Measurements from ENCODE around the gene NPLOC4. TPM values are rescaled to one million over a fixed set of nuclear protein-coding genes. Genes with fewer than 3 reads are reported as not detected.
"Not testable (repeated sequence)": the region's sequence is repeated elsewhere in the genome, so short reads cannot be mapped to it uniquely, and the experiment has no call there.

The NPLOC4 gene
- polyA plus RNA-seq (2012; ENCODE audit: missing spikeins), result 41.2 TPM

GRCh38 chr17:81636505-81637288, at the start of gene NPLOC4, which contains the start of gene TSPAN10:
Gene NPLOC4 (minus strand): TSS chr17:81637112. CDS start chr17:81636930, 182 bp downstream.
Gene TSPAN10 (plus strand): TSS chr17:81637196. CDS start chr17:81642413, 5,217 bp downstream.
- FAIRE-seq (peak; percentile 93), DNase-seq (ENCODE audit: insufficient read length) (peak; percentile 94)
- TF ChIP-seq POLR2A (IDR thresholded peaks at IDR 0.05; ENCODE audit: low read depth, low read length), result peak; percentile 90; the same call in 1 of the 2 replicates
- peak; percentile 64; the same call in 1 of the 2 replicates for TF ChIP-seq POLR2AphosphoS5 (IDR thresholded peaks at IDR 0.05; ENCODE audit: low read depth, low read length)
- peak; percentile 96 for TF ChIP-seq TAF1 (IDR thresholded peaks at IDR 0.05; ENCODE audit: borderline replicate concordance, low read depth, low read length)

GRCh38 chr17:81686614-81687013, 49.7 kb upstream of the NPLOC4 start:
- no peak for TF ChIP-seq POLR2AphosphoS5 (IDR thresholded peaks at IDR 0.05; ENCODE audit: low read depth, low read length)
- TF ChIP-seq POLR2A (IDR thresholded peaks at IDR 0.05; ENCODE audit: low read depth, low read length), result no peak
- TF ChIP-seq TAF1 (IDR thresholded peaks at IDR 0.05; ENCODE audit: borderline replicate concordance, low read depth, low read length), result no peak
- DNase-seq (ENCODE audit: insufficient read length), result no peak
- FAIRE-seq, result no peak

GRCh38 chr17:81685108-81685507, 48.2 kb upstream of the NPLOC4 start:
- no peak for FAIRE-seq
- DNase-seq (ENCODE audit: insufficient read length), result peak; percentile 23
- TF ChIP-seq POLR2A (IDR thresholded peaks at IDR 0.05; ENCODE audit: low read depth, low read length) (no peak), POLR2AphosphoS5 (IDR thresholded peaks at IDR 0.05; ENCODE audit: low read depth, low read length) (no peak), TAF1 (IDR thresholded peaks at IDR 0.05; ENCODE audit: borderline replicate concordance, low read depth, low read length) (no peak)

GRCh38 chr17:81684442-81684911, 47.6 kb upstream of the NPLOC4 start:
- FAIRE-seq, result no peak
- no peak for TF ChIP-seq POLR2A (IDR thresholded peaks at IDR 0.05; ENCODE audit: low read depth, low read length)
- no peak for TF ChIP-seq POLR2AphosphoS5 (IDR thresholded peaks at IDR 0.05; ENCODE audit: low read depth, low read length)
- no peak for TF ChIP-seq TAF1 (IDR thresholded peaks at IDR 0.05; ENCODE audit: borderline replicate concordance, low read depth, low read length)
- peak; percentile 41 for DNase-seq (ENCODE audit: insufficient read length)

GRCh38 chr17:81683584-81684441, 46.9 kb upstream of the NPLOC4 start, which contains the start of the genes ARL16 and HGS:
Gene ARL16 (minus strand): TSS chr17:81683797. CDS start chr17:81683753, 44 bp downstream.
Gene HGS (plus strand): TSS chr17:81684011. CDS start chr17:81684067, 56 bp downstream.
- FAIRE-seq (peak; percentile 97), DNase-seq (ENCODE audit: insufficient read length) (peak; percentile 100)
- peak; percentile 72; the same call in 1 of the 2 replicates for TF ChIP-seq POLR2A (IDR thresholded peaks at IDR 0.05; ENCODE audit: low read depth, low read length)
- TF ChIP-seq POLR2AphosphoS5 (IDR thresholded peaks at IDR 0.05; ENCODE audit: low read depth, low read length), result no peak; the same call in 1 of the 2 replicates
- peak; percentile 20; the same call in 1 of the 2 replicates for TF ChIP-seq TAF1 (IDR thresholded peaks at IDR 0.05; ENCODE audit: borderline replicate concordance, low read depth, low read length)

GRCh38 chr17:81683208-81683583, 46.3 kb upstream of the NPLOC4 start:
- FAIRE-seq, result no peak
- TF ChIP-seq POLR2AphosphoS5 (IDR thresholded peaks at IDR 0.05; ENCODE audit: low read depth, low read length) (peak; percentile 25), POLR2A (IDR thresholded peaks at IDR 0.05; ENCODE audit: low read depth, low read length) (peak; percentile 25; the same call in 1 of the 2 replicates), TAF1 (IDR thresholded peaks at IDR 0.05; ENCODE audit: borderline replicate concordance, low read depth, low read length) (no peak)
- DNase-seq (ENCODE audit: insufficient read length), result no peak

GRCh38 chr17:81682565-81683207, 45.8 kb upstream of the NPLOC4 start:
- no peak for DNase-seq (ENCODE audit: insufficient read length)
- no peak for FAIRE-seq
- TF ChIP-seq TAF1 (IDR thresholded peaks at IDR 0.05; ENCODE audit: borderline replicate concordance, low read depth, low read length), result no peak
- TF ChIP-seq POLR2A (IDR thresholded peaks at IDR 0.05; ENCODE audit: low read depth, low read length), result no peak
- TF ChIP-seq POLR2AphosphoS5 (IDR thresholded peaks at IDR 0.05; ENCODE audit: low read depth, low read length), result no peak

- FAIRE-seq (no peak), DNase-seq (ENCODE audit: insufficient read length) (no peak)
- TF ChIP-seq TAF1 (IDR thresholded peaks at IDR 0.05; ENCODE audit: borderline replicate concordance, low read depth, low read length), result no peak
- TF ChIP-seq POLR2A (IDR thresholded peaks at IDR 0.05; ENCODE audit: low read depth, low read length), result no peak
- no peak for TF ChIP-seq POLR2AphosphoS5 (IDR thresholded peaks at IDR 0.05; ENCODE audit: low read depth, low read length)
Observed at GRCh38 chr17:81681672-81682071, 44.8 kb upstream of the NPLOC4 start.

GRCh38 chr17:81680150-81680549, 43.2 kb upstream of the NPLOC4 start:
- TF ChIP-seq POLR2AphosphoS5 (IDR thresholded peaks at IDR 0.05; ENCODE audit: low read depth, low read length) (0 out of 2 replicates have a peak, but pooled peaks have one; percentile 43), TAF1 (IDR thresholded peaks at IDR 0.05; ENCODE audit: borderline replicate concordance, low read depth, low read length) (no peak)
- DNase-seq (ENCODE audit: insufficient read length) (no peak), FAIRE-seq (no peak)

GRCh38 chr17:81676906-81677305, 40.0 kb upstream of the NPLOC4 start:
- DNase-seq (ENCODE audit: insufficient read length), result no peak
- TF ChIP-seq POLR2AphosphoS5 (IDR thresholded peaks at IDR 0.05; ENCODE audit: low read depth, low read length), result no peak
- no peak for TF ChIP-seq POLR2A (IDR thresholded peaks at IDR 0.05; ENCODE audit: low read depth, low read length)
- no peak for TF ChIP-seq TAF1 (IDR thresholded peaks at IDR 0.05; ENCODE audit: borderline replicate concordance, low read depth, low read length)
- no peak for FAIRE-seq

GRCh38 chr17:81675515-81676221, 38.8 kb upstream of the NPLOC4 start:
- DNase-seq (ENCODE audit: insufficient read length), result not testable (repeated sequence)
- peak; percentile 51 for FAIRE-seq
